Stimulated activated CD4-positive, alpha-beta T cell treated with anti-CD3 and anti-CD28 coated beads, Interleukin-2, amount 100 ng/mL, for 48 hours (primary cell): ENCODE data around the gene PLXNA4.
"Not testable (repeated sequence)": the region's sequence is repeated elsewhere in the genome, so short reads cannot be mapped to it uniquely, and the experiment has no call there.

ENCODE experiments used
- DNase-seq, 2 donors: peaks; one replicate each; pipeline ENCODE4 v3.0.0-alpha.2; 2020

The PLXNA4 gene

DNA sequence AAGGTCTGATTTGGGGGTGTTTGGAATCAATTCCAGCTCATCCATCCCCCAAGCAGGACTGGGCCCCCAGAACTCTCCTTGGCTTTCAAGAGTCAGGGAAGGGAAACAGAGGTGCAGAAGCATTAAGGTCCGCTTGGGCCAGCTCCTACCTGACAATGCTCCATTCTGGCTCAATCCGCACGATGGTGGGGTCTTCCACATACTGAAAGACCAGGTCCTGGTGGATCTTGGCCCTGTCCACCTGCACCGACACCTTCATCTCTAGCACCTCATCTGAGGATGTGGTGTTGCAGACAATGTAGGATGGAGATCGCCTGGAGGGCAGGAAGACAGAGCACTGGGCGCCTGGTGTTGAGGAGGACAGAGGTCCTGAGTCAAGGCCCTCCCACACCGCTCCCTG is 391.1 kb downstream of the PLXNA4 start:
- no peak for DNase-seq

DNA sequence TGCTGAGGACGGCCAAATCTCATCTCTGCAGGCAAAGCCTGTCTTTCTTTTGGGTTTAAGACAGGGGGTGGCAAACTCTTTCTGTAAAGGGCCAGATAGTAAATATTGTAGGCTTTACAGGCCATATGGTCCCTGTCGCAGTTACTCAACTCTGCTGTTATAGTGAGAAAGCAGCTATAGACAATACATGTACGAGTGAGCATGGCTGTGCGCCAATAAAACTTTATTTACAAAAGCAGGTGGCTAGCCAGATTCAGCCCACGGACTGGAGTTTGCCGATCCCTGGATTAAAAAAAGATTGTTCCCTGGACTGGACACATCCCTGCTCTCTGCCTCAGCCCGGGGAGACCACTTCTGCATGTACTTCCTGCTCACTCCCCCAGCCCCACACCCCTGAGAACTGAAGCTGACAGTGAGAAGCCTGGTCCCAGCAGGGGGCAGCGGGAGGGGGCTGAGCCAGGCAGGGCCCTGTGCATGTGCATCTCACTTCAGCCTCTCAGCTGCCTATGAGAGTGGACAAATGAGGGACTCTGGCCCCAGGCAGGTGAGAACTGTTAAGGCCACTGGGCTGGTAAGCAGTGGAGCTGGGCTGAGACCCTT is 392.4 kb downstream of the PLXNA4 start:
- no peak for DNase-seq

DNA sequence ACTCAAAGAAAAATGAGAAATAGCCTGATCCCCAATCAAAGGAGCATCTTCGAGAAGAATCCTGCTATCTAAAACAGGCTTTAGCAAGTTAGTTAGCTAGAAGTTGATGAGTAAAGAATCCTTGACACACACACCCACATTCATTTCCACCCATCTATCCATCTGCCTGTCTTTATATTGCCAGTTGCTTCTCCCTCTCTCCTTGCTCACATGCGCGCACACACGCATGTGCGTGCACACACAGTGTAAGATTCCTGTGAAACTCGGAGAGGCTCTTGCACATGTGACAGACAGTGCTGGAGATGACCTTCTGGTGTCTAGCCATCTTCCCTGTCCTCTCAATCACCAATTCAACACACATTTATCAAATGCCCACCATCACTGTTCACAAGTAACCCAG is 393.3 kb downstream of the PLXNA4 start:
- no peak for DNase-seq

DNA sequence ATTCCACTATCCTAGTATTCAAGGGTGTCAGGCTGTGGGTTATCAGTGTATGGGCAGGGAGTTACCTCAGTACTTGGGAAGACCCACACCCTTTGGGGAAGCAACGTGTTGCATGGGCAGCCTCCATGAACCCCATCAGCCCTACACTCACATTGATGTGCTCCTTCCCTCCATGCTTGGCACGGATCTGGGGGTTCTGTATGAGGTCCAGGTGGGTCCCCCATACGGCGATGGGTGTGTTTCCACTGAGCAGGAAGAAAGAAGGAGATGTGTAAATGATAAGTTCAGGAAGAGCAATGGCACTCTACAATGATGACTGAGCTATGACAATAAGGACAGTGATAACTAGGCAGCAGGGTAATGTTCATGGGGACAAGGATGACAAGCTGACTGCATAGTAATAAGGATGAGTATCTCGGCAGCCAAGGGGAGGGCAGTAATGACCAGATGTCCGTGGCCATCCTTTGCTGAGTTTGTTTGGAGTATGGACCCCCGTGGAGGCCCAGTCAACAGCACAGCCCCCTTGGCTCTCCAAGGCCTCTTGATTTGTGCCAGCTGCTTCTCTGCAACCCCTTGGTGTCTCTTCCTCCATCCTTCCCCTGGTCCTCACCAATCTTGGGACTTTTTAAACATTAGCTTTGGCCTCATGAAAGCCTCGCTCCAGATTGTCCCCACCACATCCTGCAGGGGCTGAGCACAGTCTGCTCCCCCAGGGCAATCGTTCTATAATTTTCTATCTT is 394.2 kb downstream of the PLXNA4 start:
- DNase-seq, result no peak

DNA sequence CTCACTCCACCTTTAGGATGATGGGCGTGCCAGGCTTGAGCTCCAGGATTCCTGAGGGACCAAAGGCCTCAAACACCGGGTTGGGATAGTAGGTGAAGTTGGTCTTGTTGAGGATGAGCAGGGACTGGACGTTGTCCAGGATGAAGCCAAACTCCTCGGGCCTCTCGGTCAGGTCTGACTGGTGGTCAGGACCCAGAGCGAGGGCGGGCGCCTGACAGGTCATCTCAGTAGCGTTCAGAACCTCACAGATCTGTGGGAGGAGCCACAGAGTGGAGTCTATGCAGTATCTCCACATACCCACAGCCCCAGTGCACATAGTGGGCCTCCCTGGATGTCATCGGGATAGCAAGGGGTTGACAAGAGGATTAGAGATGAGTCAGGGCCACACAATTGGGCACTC is 394.9 kb downstream of the PLXNA4 start:
- no peak for DNase-seq

DNA sequence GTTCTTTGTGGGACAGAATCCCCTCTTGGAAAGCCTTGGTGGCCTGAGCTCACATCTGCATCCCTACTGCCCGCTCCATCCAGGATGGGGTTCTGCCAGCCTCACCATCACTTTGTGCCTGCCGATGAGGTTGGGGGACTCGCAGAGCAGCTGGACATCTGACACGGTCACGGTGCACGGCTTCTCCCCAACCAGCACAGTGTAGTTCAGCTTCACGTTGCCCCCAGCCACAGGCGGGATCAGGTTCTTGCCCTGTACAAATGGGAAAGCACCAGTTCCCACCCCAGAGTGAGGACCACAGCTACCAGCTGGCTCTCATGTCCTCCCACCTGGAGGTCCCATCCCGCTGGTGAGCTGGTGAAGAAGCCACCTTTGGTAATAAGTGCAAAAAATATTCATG is 395.8 kb downstream of the PLXNA4 start:
- DNase-seq, result no peak

DNA sequence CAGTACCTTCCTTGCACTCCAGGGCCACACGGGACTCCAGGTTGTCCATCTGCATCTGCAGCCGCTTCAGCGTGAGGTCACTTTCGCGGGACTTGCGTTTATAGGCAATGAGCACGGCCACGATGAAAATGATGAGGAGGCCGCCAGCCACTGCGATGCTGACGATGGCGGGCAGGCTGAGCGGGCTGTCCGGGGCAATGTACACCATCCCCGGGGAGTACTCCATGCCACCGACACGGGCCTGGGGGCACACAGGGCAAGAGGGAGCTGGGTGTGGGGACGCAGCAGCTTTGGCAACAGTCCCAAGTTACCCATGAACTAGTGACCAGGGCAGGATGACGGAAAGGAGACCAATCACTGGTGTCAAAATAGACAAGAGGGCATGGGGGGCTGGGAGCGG is 396.6 kb downstream of the PLXNA4 start:
- DNase-seq, result no peak

DNA sequence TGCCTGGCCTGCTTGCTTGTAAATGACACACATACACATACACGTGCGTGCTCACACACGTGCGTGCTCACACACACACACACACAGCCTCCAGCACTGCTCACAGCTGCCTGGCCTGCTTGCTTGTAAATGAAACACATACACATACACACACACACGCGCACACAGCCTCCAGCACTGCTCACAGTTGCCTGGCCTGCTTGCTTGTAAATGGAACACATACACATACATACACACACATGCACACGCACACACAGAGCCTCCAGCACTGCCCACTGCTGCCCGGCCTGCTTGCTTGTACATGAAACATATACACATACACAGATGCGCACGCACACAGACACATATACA is 397.2 kb downstream of the PLXNA4 start:
- DNase-seq, result no peak

DNA sequence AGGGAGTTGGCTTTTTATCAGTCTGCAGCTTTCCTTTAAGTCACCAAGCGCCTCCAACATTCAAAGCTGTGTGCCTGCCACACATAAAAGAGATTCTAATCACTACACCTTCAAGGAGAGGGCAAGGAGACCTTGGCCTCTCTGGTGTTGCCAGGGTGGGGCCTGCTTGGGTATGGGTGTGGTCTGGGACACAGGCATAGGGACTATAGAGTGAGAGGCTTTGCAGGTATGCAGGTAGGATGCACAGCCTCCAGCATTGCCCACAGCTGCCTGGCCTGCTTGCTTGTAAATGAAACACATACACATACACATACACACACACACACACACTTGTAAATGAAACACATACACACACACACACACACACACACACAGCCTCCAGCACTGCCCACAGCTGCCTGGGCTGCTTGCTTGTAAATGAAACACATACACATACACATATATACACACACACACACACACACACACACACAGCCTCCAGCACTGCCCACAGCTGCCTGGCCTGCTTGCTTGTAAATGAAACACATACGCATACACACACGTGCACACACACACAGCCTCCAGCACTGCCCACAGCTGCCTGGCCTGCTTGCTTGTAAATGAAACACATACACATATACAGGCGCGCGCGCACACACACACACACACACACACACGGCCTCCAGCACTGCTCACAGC is 397.7 kb downstream of the PLXNA4 start:
- DNase-seq, result not testable (repeated sequence)

DNA sequence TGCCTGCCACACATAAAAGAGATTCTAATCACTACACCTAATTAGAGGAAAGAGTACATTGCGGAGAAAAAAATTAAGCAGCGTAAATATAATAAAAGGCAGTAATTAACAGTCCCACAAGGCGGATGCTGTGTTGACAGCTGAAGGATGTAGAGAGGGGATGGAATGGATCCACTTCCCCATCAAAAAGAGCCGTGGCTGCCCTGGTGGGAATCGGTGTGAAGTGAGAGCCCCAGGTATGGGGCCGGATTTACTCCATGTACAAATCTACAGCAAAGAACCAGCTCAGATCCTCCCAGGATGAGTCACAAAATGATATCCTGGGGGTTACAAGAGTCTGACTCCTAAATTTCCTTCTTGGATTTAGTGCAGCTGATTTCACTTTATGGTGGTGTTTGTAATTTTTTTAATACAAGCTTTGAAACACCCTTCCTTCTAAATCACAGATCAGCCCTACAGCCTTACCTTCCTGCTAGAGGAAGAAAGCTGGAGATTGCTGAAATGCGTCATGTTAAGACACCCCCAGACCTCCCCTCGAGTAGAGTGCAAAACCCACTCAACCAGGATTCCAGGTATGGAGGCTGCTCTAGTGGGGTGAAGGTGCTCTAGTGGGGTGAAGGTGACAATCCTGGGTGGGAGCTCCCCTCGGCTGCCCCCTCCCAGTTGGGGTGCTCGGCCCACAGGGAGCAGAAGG is 398.4 kb downstream of the PLXNA4 start:
- DNase-seq, result no peak

DNA sequence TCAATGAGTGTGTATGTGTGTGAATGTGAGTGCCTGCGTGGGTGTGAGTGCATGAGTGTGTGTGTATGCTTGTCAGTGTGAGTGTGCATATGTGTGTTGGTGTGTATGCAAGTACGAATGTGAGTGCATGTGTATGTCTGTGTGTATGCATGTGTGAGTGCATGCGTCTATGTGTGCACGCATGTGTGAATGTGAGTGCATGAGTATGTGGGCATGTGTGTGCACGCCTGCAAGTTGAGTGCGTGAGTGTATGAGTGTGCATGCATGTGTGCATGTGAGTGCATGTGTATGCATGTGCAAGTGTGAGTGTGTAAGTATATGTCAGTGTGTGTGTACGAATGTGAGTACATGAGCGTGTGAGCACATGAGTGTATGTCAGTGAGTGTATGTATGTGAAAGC is 399.6 kb downstream of the PLXNA4 start:
- DNase-seq, result no peak

DNA sequence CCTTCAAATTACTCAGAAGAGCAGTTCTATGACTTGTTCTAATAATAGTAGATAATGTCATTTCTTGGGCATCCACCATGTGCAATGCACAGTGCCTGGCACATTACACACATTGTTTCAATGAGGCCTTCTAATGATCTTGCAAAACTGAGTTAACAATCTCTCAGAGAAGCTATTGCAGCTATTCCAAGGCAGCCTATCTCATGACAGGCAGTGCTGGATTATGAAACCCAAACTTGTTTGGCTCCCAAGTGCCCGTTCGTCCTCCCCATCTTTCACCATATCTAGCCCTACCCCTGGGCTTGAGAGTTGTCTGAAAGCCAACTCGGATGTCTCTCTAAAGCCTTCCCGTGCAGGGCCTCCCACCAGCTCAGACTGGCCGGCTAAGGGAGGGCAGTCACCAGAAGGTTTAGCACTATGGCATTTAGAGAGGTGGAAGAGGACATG is 405.1 kb downstream of the PLXNA4 start:
- DNase-seq, result no peak

DNA sequence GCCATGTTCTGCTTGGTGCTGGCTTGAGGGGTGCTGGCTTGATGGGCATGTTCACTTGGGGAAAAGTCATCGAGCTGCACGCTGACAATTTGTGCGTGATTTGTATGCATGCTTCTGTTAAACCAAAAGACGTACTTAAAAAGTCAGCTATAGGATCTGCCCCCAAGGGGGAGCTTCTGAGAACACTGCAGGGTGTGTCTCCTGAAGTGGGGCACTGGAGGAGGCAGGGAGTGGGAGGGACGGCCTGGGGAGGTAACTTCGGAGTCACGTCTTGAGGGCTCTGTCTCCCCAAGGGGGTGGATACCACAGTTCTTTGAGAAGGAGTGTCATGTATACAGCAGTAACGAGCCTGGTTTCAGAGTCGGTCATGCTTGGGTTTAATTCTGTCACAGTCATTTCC is 406.5 kb downstream of the PLXNA4 start:
- DNase-seq, result no peak

DNA sequence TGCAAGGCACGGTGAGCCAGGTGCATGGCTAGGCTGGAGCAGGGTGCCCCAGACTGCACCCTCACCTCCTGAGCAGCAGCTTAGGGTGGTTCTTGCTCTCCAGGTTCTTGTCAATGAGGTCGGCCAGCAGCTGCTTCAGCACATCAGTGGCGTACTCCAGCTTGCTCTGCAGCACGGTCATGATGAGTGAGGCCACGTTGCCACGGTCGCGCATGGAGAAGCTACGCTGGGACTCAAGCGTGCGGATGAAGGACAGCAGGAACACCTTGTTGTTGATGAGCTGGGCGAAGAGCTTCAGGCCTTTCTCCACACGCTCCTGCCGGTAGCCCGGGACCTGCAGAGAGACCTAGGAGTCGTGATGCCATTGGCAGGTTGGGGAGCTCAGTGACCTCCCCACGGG is 408.0 kb downstream of the PLXNA4 start:
- DNase-seq, result no peak

DNA sequence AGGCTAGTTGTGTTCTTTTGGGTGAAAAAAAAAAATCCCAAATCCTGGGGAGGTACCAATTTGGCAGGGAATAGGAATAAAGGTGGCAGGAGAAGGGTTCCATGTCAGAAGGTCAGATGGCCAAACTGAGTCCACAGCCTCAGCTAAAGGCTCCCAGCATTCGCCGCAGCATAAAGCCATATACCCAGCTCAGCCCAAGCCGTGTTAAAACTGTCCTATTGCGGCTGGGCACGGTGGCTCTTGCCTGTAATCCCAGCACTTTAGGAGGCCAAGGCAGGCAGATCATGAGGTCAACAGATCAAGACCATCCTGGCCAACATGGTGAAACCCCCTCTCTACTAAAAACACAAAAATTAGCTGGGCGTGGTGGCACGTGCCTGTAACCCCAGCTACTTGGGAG is 410.6 kb downstream of the PLXNA4 start:
- not testable (repeated sequence) for DNase-seq

DNA sequence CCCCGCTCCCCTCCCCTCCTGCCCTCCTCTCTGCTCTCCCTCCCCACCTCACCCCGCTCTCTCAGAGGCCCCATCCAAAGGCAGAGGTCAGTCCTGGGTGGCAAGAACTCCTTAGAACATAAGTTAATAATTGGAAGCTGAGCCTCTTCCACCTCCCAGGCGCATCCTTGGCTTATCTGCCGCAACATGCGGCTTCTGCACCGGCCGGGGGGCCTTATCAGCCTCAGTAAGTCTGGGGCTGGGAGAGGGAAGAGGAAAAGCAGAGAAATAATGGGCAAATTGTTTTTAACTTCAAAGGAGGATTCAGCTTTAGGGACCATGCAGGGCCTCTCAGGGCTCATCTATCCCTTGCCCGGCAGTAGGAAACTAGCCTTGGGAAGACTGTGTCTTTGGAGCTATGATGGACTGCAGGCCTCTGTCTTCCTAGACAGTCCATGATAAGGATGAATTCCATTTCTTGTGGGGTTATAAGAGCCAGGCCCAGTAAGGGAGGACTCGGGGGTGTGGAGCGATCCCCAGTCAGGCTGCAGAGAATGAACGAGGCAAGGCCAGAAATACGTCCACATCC is 411.6 kb downstream of the PLXNA4 start:
- DNase-seq, result no peak

DNA sequence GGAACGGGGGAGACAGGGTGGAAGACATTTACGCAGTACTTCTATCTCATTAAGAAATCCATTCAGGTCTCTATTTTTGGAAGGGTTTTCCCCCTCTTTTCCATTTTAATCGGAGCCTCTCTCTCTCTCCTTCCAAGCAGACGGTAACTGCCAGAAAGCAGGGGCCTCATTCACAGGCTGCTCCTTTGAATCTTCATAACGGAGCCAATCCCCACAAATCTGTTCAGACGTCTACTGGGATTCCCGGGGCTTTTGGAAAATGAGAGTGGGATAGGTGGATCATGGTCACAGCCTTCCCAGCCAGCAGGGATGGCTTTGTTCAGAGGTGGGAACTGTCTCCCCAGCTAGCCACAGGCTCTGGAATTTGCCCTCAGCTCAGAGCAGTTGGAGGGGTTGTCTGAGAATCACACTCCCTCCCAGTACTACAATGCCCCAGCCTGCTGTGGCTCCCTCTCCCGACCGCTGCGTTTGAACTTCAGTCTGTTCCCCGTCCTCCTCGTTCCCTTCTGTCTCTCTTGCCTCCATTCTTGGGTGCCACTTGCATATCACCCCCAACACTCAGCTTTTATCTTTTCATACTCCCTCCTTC is 413.6 kb downstream of the PLXNA4 start:
- DNase-seq, result no peak

DNA sequence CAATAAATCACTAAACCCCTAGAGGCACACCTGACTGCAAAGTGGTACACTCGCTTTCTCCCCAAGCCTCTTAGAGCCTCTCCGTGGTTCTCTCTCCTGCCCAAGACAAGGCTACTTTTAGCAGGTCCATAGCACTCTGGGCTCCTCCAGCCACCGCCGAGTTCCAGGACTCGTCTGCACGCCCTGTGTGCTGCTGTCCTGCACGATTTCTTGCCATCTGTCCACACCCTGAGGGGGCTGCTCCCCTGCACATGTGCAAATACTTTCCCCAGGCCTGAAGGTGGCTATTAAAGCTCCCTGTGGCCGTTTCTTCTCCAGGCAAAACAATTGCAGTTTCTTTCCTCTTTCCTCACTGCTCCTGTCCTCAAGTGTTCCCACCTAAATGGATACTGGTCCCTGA is 414.3 kb downstream of the PLXNA4 start:
- DNase-seq, result no peak

DNA sequence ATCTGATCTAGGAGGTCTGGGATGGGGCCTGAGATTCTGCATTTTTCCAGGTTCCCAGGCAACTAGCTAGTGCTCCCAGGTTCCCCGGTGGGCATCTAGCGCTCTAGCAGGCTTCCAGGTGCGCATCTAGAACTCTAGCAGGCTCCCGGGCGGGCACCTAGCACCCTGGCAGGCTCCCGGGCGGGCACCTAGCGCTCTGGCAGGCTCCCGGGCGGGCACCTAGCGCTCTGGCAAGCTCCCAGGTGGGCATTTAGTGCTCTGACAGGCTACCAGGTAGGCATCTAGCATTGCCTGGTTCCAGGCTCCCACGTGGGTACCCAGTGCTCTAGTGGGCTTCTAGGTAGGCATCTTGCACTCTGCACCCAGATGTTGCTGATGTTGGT is 414.7 kb downstream of the PLXNA4 start:
- no peak for DNase-seq

DNA sequence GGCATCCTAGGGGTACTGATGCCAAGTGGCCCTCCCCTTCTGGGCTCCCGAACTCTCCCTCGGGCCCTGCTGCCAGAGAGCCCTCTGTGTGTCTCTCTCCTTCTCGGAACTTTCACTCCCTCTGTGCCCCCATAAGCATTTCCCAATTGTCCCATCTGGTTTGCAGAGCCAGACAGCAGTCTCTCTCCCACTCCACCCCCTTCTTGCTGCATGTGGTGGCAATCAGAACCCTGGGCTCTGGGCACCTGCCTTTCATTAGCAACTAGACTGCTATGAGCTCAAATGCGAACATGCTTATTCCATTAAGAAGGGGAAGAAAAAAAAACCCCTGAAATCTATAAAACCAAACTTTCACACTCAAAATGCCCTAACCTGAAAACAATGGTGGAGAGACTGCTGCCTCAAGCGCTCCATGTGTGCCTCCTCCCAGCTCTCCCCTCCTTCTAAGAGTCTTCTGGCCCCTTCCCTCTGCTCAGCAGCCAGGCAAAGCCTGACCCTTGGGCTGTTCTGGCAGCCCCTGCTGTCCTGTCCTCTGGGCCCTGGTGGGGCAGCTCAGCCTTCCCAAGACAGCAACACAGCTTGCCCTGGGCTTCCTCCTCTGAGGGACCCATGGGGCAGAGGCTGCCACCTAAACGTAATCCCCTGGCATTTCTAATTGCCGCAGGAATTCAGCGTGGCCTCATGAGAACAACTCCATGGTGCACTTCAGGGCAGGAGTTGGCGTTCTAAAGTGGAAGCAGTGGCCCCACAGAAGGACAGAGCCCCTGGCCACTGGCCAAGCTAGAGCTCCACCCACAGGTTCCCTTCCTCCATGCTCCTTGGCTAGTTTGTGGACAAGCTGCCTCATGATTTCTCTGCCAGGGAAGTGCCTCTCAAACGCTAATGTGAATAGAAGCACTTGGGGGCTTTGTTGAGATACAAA is 415.4 kb downstream of the PLXNA4 start:
- no peak for DNase-seq

DNA sequence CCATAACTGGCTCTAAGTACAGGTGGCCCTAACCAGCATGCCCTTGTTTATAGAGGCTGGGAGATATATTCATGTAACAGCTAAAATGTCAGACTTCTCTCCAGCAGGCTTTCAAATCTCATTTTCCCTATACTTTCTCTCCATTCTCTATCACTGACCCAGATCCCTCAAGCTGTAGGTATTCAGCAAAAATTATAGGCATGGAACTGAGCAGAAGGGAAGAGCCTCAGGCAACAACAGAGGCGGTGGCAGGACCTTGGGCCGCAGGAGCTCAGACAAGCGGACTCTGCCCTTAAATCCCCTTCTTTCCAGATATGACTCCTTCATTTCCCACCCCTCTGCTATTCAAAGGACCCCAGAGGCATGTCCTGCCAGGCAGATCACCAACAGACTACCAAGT is 417.4 kb downstream of the PLXNA4 start:
- no peak for DNase-seq

DNA sequence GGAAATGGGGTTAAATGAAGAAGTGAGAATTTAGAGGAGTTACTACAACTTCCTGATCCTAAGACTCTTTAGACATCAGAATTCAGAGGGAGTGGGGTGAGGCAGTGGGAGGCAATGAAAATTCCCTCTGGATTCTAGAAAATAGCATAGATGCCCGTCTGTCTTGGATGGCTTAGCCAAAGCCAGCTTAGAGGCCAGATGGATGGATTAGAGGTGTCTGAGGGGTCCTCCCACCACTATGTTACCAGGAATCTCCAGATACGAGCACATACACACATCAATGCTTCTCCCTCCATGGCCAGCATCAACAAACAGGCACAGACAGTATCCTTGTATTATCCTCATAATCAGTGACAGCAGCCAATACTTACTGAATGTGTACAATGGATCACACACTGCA is 418.1 kb downstream of the PLXNA4 start:
- no peak for DNase-seq
